ENCODE measurements around the gene ZFYVE28.
A peak's percentile ranks its signal among the peaks of the same experiment; 100 is the strongest.

The ZFYVE28 gene

GRCh38 chr4:2356123-2357069 is 62.0 kb downstream of the ZFYVE28 start:
- FAIRE-seq, result no peak
- no peak for DNase-seq (ENCODE audit: insufficient read length, low spot score)

- FAIRE-seq, result no peak
Observed at GRCh38 chr4:2354760-2355159, 63.7 kb downstream of the ZFYVE28 start.

GRCh38 chr4:2354118-2354517 is 64.3 kb downstream of the ZFYVE28 start:
- DNase-seq (ENCODE audit: insufficient read length, low spot score) (peak; percentile 43), FAIRE-seq (no peak)

More at GRCh38 chr4:2354760-2355159, 63.7 kb downstream of the ZFYVE28 start:
- no peak for DNase-seq (ENCODE audit: insufficient read length, low spot score)

GRCh38 chr4:2353222-2354107 is 65.0 kb downstream of the ZFYVE28 start:
- FAIRE-seq, result no peak
- no peak for DNase-seq (ENCODE audit: insufficient read length, low spot score)

- no peak for FAIRE-seq
Observed at GRCh38 chr4:2352729-2353221, 65.7 kb downstream of the ZFYVE28 start.

GRCh38 chr4:2352171-2352570 is 66.3 kb downstream of the ZFYVE28 start:
- DNase-seq (ENCODE audit: insufficient read length, low spot score) (no peak), FAIRE-seq (no peak)

More at GRCh38 chr4:2352729-2353221, 65.7 kb downstream of the ZFYVE28 start:
- no peak for DNase-seq (ENCODE audit: insufficient read length, low spot score)

GRCh38 chr4:2350982-2351381 is 67.5 kb downstream of the ZFYVE28 start:
- DNase-seq (ENCODE audit: insufficient read length, low spot score), result no peak
- no peak for FAIRE-seq

- no peak for FAIRE-seq
Observed at GRCh38 chr4:2348786-2349185, 69.7 kb downstream of the ZFYVE28 start.

GRCh38 chr4:2347190-2347589 is 71.3 kb downstream of the ZFYVE28 start:
- FAIRE-seq (no peak), DNase-seq (ENCODE audit: insufficient read length, low spot score) (no peak)

More at GRCh38 chr4:2348786-2349185, 69.7 kb downstream of the ZFYVE28 start:
- DNase-seq (ENCODE audit: insufficient read length, low spot score), result no peak

- no peak for FAIRE-seq
- DNase-seq (ENCODE audit: insufficient read length, low spot score), result no peak
Observed at GRCh38 chr4:2343476-2343875, 75.0 kb downstream of the ZFYVE28 start.

GRCh38 chr4:2341911-2342652 is 76.4 kb downstream of the ZFYVE28 start:
- FAIRE-seq (no peak), DNase-seq (ENCODE audit: insufficient read length, low spot score) (no peak)

- DNase-seq (ENCODE audit: insufficient read length, low spot score), result no peak
Observed at GRCh38 chr4:2341261-2341841, 77.1 kb downstream of the ZFYVE28 start.

GRCh38 chr4:2340272-2341061 is 78.0 kb downstream of the ZFYVE28 start:
- FAIRE-seq (no peak), DNase-seq (ENCODE audit: insufficient read length, low spot score) (no peak)

More at GRCh38 chr4:2341261-2341841, 77.1 kb downstream of the ZFYVE28 start:
- FAIRE-seq, result no peak

GRCh38 chr4:2339458-2340271 is 78.8 kb downstream of the ZFYVE28 start:
- DNase-seq (ENCODE audit: insufficient read length, low spot score), result no peak

GRCh38 chr4:2338754-2339457 is 79.5 kb downstream of the ZFYVE28 start:
- FAIRE-seq (no peak), DNase-seq (ENCODE audit: insufficient read length, low spot score) (no peak)

More at GRCh38 chr4:2339458-2340271, 78.8 kb downstream of the ZFYVE28 start:
- FAIRE-seq, result no peak

- FAIRE-seq (no peak), DNase-seq (ENCODE audit: insufficient read length, low spot score) (no peak)
Observed at GRCh38 chr4:2337896-2338295, 80.5 kb downstream of the ZFYVE28 start.

GRCh38 chr4:2337131-2337723 is 81.2 kb downstream of the ZFYVE28 start:
- no peak for DNase-seq (ENCODE audit: insufficient read length, low spot score)
- no peak for FAIRE-seq

Data from HTR-8/SVneo (cell line).